Left renal cortex interstitium (tissue), 4 donors: ENCODE results near the gene KIF12. TPM values are rescaled to one million over a fixed set of nuclear protein-coding genes. Genes with fewer than 3 reads are reported as not detected.
A peak's percentile ranks its signal among the peaks of the same experiment; 100 is the strongest.
"Not testable (repeated sequence)": the region's sequence is repeated elsewhere in the genome, so short reads cannot be mapped to it uniquely, and the experiment has no call there.

Source experiments
- DNase-seq, 4 donors: peaks; one replicate each; pipeline ENCODE4 v3.0.0-alpha.2; 2013; ENCODE audit warnings: low read depth in 4 of 4, low spot score in 2 of 4, missing footprints in 1 of 4
- polyA plus RNA-seq, 4 donors: library from polyadenylated mRNA; unstranded; fragments of 120-200 nt; gene quantifications; one replicate each; pipeline ENCODE4 v1.2.1, GENCODE V29; 2013; ENCODE audit not compliant: insufficient read length in 4 of 4

The KIF12 gene
- polyA plus RNA-seq, 4 donors: 143 to 253 (median 198) TPM

DNA sequence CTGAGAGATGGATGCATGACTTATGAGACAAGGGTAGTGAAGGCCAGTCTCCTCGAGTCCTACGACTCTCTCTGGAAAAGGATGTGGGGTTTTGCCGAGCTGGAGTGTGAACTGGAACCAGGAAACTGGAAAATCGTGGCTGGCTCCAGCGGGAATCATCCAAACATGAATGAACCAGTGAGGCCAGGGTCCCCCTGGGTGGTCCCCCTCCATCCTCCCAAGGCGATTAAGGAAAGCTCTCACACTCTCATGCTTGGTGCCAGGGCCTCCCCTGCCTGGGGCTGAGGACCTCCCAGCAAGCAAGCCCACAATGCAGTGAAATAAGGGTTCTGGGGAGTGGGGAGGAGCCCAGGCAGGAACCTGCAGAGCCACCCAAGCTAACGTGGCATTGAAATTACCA is 11.4 kb downstream of the KIF12 start:
- no peak for DNase-seq

DNA sequence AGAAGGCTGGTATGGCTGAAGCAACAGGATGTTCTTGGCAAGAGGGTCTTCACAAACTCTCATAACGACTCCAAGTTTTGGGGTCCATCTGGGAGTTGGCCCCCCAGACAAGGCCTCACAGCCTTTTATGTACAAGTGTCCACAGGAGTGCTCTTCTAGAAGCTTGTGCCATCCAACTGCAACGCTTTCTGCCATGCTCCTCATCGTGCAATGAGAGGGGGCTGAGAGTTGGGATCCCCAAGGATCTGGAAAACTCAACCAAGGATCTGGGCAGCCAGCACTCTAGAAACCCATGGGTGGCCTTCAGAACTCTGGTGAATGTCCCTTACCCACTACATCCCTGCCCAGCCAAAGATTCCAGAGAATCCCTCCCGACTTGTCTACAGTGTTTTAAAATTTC is 12.5 kb downstream of the KIF12 start:
- DNase-seq: no peak

DNA sequence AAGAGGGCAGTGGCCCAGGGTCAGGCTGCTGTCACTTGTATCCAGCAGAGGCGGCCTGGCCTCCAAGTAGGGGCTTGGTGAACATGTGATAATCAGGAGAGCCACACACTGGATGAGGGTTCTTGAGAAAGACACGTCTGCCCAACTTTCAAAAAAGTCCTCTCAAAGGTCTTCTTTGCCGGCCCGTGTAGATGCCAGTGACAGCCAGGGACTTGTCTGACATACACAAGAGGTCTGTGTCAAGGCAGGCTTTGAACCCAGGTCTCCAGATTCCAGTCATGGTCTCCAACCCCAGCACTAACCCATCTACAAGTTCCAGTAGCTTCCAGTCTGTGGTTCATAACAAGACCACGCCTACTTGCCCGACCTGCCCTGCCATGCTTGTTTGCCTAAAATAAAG is 13.1 kb downstream of the KIF12 start:
- DNase-seq: no peak

DNA sequence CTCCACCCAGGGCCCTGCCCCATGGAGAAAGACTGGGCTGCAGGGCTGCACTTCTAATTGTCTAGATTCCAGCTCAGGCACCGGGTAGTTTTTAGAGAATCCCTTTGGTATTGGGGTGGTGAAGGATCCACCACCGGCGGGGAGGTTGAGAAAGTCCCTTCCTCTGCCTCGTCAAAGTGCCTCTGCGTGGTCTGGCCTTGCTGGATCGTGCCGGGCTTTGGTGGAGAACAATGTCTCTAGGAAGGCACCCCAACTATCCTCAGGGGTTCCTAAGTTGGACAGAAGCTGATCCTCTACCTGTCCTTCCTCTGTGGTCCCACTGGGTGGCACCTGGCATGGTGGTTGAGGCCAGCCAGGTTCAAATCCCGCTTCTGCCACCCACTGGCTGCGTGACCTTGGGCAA is 13.7 kb downstream of the KIF12 start:
- no peak for DNase-seq

DNA sequence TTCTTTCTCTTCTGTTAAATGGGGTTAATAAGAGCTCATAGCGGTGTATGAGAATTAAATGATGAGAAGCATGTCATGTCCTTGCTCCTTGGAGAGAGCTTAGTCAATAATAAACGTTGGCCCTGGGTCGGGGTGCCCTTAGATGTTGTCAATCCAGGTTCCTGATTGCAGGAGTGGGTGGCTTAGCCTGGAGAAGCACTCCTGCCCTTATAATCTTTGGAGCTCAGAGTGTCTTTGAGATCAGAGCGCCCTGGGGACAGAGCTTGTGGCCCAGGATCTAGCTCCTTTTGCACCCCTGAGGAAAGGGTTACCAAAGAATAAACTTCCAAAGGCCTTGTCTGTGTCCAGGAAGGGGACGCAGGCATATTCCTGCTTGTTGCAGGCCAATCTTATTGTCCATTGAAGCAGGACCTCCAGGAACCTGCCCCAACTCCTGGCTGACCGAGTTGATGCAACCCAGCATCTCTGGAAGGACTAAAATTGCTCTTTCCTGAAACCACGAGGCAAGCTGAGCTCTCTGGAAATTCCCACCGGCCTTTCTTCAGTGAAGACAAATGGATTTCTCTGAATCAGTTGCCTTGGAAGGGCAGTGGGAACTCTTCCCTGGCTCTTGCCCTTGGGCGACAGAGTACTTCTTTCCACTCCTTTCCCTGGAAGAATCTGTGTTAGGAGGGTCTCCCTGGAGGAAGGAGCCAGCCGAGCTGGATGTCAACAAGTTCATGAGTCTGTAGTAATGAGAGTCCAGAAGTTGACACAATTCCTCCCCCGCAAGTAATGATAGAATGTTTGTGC is 14.6 kb downstream of the KIF12 start:
- no peak for DNase-seq

DNA sequence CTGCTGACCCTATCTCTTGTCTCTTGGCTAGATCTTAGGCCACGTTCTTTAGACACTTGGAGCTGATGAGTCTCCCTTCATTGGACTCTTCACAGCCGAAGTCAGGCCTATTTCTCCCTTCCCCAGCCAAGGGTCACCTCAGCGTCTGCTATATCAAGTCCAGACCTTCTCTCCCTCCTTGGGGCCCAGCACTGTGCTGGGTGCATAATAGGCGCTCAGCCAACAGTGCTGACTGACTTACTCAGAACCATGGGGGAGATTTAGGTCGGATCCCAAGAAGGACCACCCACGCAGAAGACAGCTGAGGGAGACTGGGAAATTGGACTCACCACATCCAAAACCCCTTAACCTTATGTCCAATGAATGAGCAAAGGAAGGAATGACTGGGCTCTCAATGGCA is 15.4 kb downstream of the KIF12 start:
- no peak for DNase-seq

DNA sequence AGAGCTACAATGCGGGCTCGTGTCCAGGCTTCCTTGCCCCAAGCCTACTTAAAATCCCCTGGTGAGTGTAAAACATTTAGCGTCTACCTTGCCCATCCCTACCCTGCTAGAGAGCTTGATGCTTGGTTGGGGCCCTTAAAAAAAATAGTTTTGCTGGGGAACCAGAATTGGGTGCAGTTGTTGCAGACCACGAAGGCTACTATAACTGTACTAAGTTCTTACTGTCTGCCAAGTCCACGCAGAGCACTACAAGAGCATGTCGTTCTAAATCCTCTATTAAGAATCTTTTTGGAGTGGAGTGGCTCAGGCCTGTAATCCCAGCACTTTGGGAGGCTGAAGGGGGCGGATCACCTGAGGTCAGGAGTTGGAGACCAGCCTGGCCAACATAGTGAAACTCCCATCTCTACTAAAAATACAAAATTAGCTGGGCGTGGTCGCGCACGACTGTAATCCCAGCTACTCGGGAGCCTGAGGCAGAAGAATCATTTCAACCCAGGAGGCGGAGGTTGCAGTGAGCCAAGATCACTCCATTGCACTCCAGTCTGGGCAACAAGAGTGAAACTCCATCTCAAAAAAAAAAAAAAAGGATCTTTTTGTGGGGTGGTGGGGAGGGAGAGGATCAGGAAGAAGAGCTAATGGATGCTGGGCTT is 16.2 kb downstream of the KIF12 start:
- not testable (repeated sequence) for DNase-seq

DNA sequence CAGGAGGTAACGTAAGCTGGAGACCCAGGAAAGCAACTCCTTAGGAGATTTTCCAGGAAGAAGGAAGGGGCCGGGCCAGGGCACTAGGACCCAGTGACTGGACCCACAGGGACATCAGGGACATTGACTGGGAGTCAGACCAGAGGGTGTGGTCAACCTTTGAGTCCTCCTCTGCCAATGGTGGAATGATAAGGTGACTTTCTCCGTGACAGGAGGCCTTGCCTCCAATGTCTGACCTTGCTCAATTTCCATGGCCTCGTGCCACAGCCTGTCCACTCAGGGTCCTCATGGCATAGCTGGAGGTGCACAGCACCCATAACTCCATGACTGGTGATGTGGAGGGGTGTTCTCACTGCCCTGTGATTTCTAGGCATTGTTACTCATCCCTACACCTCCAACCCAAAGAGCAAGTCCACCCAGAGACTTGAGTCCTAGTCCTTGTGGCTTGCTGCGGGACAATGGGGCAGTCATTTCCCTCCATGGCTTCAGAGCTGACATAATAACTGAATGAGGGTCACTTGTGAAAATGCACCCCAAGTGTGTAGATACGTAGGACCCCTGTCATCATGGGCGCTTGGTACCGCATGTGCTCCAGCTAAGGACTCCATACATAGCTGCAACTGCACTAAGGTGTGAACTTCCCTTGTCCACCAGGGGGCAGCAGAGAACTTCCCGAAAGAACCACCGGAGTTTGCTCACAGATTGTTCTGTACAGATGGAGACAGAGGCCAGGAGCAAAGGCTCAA is 16.9 kb downstream of the KIF12 start:
- peak in 2 of 4 donors; percentile 79 to 92 for DNase-seq

DNA sequence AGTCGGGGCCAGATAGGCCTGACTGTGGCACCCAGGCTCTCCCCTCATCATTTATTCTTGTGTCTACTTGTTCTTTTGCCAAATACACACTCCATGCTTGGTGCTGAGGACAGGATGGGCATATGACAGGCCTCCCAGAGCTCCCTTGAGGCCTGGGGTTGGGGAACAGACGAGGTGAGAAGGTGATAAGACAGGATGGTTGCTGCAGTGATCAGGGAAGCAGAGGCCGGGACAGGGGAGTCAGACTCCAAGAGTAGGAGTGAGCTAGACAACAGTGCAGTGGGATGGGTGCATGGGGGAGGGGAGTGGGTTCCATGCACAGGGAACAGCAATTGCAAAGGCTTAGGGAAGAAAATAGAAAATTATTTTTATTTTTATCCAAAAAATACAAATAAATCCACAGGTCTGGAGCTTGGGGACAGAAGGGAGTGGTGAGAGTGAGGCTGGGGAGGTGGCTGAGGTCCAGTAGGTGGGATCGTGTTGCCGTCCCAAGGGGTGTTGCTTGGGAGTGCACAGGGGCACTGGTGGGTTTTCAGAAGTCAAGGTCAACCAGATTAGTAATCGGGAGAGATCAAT is 17.6 kb downstream of the KIF12 start:
- DNase-seq: no peak

DNA sequence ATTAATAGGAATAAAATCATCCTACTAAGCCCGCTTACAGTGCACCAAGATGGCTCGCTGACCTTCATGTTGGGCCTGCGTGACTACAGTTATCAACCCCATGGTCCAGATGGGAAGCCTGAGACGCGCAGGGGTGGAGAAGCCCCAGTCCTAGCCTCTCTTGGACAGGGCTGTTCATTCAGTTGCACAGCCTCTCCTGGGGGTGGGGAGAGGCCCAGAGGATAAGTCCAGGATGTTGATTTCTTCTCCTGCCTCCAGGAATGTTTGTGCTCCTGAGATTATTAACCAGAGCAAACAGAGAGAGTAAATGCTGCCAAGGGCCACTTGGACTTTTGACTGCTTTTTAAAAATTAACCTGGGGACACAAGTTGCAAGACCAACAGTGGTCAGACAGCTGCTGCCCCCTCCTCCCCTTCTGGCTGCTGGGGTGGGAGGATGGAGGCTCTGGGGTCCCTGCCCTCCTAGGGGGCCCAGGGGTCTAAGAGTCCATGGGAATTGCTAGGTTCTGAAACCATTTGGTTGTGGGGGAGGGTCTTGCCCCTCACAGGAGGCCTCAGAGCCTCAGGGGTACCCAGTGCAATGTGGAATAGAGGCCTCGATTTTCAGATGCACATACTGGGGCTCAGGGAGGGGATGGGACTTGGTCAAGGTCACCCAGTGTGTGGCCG is 18.2 kb downstream of the KIF12 start:
- DNase-seq: peak in 1 of 4 donors; percentile 58

DNA sequence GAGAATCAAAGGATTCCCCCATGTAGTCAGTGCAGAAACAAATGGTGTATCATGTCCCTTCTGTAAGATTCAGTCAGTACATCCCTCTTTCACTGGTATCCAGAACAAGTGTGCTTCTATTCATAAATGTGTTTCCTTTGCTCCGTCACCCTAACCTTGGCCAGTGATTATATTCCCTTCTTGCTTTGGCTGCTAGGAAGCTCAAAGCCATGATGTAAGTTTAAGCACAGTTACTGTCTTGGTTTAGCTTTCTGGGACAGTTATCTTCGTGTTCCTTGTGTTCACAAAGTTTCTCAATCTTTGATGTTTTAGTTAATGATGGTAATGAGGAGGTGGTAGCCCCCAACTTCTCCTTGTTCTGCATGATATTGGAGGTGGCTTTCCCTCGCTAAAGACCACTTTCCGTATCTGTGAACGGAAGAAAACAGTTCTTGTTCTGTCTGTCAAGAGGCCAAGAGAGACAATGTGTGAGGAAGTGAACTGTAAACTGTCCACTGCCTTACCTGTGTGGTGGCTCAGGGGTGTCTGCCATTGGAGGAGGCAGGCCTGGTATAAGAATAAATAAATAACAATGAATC is 18.8 kb downstream of the KIF12 start:
- DNase-seq: no peak

DNA sequence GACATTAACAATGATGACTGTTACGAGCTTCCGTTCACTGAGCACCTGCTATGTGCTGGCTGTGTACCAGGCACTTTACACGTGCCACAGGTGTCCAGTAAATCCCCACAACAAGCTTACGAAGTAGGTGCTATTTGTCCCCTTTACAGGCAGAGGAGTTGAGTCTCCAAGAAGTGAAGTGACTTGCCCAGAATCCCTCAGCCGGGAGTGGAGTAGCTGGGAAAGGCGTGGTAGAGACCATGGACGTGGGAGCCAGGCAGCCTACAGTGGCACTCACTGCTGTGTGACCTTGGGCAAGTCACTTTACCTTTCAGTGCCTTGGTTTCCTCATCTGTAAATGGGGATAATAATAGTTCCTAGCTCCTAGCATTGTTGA is 20.3 kb downstream of the KIF12 start:
- DNase-seq: no peak

DNA sequence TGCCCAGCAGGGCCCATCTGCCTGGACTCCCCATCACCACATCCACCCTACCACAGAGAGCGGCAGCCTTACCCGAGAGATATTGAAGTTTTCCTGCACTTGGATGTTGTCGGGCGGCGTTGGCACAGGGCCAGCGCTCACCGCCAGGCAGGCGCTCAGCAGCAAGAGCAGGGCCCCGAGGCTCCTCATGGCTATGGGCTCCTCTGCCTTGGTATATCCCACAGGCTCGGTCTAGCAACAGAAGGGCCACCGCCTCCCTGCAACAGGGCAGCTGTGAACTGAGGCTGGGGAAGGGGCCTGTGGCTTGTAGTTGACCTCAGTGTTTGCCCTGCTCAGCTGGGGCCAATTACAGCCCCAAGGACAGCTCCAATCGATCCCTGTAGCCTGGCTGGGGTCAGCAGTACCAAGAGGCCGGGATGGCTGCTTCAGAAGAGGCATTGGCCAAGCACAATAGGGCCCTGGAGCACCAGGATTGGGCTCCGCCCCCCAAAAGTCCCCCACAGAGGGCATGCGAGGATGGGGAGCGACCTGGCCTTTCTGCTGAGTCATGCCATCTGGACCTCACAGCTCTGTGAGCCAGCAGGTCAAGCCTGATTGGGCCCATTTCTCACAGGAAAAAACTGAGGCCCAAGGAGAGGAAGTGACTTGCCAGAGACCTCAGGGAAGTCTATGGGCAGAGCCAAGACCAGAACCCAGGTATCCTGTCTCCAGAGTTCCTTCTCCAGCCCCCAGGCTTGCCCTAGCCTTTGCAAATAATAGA is 20.9 kb downstream of the KIF12 start, which contains the start of gene AMBP:
TSS of gene AMBP (minus strand) at position 280 of the 760 bp plus-strand sequence. CDS start at position 189, 91 bp downstream.
- DNase-seq: no peak

DNA sequence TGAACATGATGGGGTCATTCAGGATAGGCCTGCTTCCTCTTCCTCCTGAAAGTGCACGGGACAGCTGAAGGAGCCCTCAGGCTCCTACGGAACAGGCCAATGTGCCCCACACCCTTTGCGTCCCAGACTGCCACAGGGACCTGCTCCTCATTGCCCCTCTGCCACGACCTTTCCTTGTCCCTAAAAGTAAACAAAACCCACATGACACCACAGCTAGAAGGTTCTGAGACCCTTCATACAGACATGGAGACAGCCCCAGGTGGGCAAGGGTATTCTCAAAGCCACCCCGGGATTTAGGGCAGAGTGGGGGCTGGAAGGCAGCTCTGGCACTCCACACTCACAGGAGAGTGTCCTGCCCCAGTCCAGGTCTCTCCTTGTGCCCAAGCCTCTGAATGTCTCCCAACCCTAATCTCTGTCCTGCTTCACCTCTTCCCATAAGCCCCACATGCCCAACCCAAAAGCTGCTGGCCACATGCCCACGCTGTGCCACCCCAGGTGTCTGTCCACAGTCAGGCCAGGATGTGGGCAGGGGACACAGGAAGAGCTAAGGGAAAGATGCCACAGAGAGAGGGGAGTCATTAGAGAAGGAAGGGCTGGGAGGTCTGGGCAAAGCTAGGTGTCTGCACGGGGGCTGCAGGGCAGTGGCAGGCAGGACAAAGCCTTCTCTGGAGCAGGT is 21.8 kb downstream of the KIF12 start:
- no peak for DNase-seq

DNA sequence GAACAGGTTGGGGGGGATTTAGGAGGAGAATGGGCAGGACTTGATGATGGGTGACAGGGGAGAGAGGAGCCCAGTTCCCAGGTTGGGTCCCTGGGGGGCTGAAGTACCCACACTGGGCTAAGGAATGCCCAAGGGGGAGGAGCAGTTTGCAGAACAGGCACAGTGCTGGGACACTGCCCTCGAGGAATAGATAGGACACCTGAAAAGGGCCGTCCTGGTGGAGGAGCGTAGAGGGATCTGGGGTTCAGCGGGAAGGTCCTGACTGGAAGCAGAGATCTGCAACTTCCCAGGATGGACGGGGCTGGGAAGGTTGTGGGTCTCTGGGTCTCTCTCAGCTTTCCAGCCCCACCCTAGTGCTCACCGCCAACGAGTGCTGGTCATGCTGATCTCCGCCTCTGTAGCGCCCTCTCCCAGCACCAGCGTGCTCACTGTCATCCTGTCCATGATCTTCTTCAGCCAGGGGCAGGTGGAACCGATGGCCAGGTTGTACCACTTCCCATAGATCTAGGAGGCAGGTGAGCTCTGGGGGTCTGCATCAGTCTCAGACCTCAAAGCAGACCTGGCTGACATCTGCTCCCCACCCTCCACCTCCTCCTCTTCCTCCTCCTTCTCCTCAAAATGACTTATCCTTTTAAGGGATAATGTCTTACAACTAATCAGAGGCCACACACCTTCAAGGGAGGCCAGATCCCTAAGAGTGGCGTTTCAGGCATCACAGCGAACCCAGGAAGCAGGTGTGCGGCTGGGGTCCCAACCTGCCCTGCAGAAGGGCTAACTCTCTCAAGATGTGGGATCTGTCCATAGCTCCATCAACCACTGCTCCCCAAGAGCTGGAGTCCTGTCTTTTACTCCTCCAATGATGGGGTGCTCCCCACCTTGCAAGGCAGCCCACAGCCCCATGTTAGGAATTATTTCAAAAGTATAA is 22.6 kb downstream of the KIF12 start:
- DNase-seq: no peak

DNA sequence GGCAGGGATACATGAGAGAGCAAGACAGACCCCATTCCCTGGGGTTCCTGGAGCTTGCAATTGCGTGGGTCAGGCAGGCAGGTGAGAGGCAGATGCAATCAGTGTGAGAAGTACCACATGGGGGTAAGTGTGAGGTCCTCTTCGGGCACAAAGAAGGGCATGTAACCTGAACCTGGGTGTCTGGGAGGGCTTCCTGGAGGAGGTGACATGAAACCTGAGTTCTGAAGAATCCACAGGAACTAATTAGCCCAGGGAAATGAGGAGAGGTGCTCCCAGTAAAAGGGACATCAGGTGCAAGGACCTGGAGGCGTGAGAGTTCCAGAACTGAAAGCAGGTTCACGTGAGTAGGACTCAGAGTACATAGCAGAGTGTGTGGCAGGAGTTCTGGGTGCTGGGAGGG is 23.5 kb downstream of the KIF12 start:
- no peak for DNase-seq

DNA sequence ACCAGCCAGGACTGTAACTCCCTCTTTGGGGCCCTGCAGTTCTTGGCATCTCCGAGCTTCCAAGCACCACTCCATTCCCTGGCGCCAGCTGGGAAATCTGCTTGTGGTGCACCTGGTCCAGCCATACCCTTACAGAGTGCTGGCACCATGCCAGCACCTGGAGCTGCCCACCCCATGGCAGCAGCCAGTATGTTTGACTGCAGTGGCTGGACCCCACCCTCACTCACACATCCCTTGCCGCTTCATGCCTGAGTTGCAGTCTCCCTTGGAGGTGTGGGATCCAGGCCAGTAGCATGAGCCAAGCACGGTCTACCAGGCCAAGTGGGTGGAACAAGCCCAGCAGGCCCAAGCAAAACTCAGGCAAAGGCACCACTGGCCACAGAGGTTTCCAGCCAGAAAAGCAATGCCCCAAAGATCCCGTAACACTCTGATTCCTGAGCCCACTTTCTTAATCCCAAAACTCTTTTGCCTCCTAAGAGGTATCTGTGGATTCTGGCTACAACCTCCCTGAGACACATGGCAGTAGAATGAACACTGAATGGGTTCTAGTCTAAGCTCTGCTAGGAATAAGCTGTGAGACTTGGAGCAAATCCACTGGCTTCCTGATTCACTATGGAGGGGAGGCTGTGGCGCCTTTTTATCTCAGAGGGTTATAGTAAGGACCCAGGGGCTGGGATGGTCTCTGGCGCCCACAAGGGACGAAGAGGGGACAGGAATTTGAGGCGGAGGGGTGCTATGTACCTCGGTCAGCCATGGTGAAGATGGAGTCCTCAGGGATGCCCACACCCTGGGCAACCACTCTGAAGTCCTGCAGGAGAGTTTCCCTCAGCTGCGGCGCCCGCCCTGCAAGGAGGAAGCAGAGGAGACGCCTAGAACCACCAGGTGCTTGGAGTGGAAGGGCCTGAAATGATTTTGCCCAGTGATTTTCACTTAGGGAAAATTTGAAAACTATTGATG is 26.6 kb downstream of the KIF12 start:
- DNase-seq: no peak
